ENCODE results near the gene ADM5.

GRCh38 chr19:49640113-49640898 is 49.1 kb upstream of the ADM5 start, which contains the start of gene RRAS:
- peak; percentile 78 for TF ChIP-seq POLR2A (IDR thresholded peaks at IDR 0.05)
- TF ChIP-seq, protein P1, sequence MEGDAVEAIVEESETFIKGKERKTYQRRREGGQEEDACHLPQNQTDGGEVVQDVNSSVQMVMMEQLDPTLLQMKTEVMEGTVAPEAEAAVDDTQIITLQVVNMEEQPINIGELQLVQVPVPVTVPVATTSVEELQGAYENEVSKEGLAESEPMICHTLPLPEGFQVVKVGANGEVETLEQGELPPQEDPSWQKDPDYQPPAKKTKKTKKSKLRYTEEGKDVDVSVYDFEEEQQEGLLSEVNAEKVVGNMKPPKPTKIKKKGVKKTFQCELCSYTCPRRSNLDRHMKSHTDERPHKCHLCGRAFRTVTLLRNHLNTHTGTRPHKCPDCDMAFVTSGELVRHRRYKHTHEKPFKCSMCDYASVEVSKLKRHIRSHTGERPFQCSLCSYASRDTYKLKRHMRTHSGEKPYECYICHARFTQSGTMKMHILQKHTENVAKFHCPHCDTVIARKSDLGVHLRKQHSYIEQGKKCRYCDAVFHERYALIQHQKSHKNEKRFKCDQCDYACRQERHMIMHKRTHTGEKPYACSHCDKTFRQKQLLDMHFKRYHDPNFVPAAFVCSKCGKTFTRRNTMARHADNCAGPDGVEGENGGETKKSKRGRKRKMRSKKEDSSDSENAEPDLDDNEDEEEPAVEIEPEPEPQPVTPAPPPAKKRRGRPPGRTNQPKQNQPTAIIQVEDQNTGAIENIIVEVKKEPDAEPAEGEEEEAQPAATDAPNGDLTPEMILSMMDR (IDR thresholded peaks at IDR 0.05): peak in 1 of 3 donors; percentile 32
